K562 (cell line): ENCODE measurements around the gene CYTH1. TPM values are rescaled to one million over a fixed set of nuclear protein-coding genes. Genes with fewer than 3 reads are reported as not detected.

Source experiments
- ATAC-seq: fragments of 200-7000 bp; cut with Tn5 transposase; 3 replicates; pipeline ENCODE4 v1.9.1; 2020; ENCODE audit warnings: moderate library complexity
- BruUV-seq: library from RNA; stranded (reverse); fragments of 400-500 nt; replicated peaks from 2 replicates; lab custom pipeline; 2021; lab: Mats Ljungman, UMichigan
- CTCF ChIA-PET: fragments of 300-600 bp; formaldehyde crosslinking; extraction: SDS; loops from one replicate; lab custom pipeline; 2021; ENCODE audit warnings: low intra/inter-chr PET ratio; lab: Yijun Ruan, JAX
- POLR2A ChIA-PET: fragments of 300-600, 350-650 bp; sonication (Branson Sonifier 250); formaldehyde crosslinking; extraction: SDS; loops from one replicate; lab custom pipeline; 2021; ENCODE audit warnings: antibody characterized with exemption, inconsistent platforms; lab: Yijun Ruan, JAX
- DNase-seq, 4 experiments: peaks; one replicate each; pipeline versions ENCODE4 v3.0.0 to v3.0.0-alpha.2; 2011 to 2018; ENCODE audit warnings: low spot score in 3 of 4, mixed read lengths in 3 of 4; ENCODE audit errors: extremely low read depth in 1 of 4
- FAIRE-seq: peaks from 2 replicates; lab custom pipeline; 2011; peaks lifted over from hg19 to GRCh38; lab: Jason Lieb, UNC
- H2AFZ ChIP-seq: 2 replicates; pipeline ENCODE4 v1.6.0; 2011; ENCODE audit warnings: low read depth, low read length, control low read depth, inconsistent platforms
- H3K27ac ChIP-seq: fragments of 200-600 bp; 3 replicates; pipeline ENCODE4 v1.8.0; 2011; ENCODE audit warnings: low read depth, mild to moderate bottlenecking, control low read depth, inconsistent platforms, low read length, moderate library complexity, mixed read lengths; ENCODE audit errors: extremely low read depth
- H3K27me3 ChIP-seq, 2 experiments: fragments of 300-600 bp in 1 of 2; 2 replicates in 1 of 2; 3 replicates in 1 of 2; pipeline versions ENCODE4 v1.6.0 to v1.8.0; 2011; ENCODE audit warnings: inconsistent platforms in 2 of 2, low read length in 2 of 2, mild to moderate bottlenecking in 1 of 2, mixed read lengths in 1 of 2, moderate library complexity in 1 of 2; ENCODE audit not compliant: control insufficient read depth in 2 of 2, insufficient read depth in 2 of 2
- H3K36me3 ChIP-seq: fragments of 300-600 bp; 3 replicates; pipeline ENCODE4 v1.8.0; 2011; ENCODE audit warnings: mild to moderate bottlenecking, low read length, inconsistent platforms; ENCODE audit not compliant: control insufficient read depth, insufficient read depth
- H3K4me1 ChIP-seq, 2 experiments: fragments of 200-600 bp in 1 of 2; replicated peaks in 1 of 2; 2 replicates in 1 of 2; 3 replicates in 1 of 2; pipeline versions ENCODE4 v1.5.1 to v1.8.0; 2011; ENCODE audit warnings: inconsistent platforms in 2 of 2, low read length in 2 of 2, mild to moderate bottlenecking in 1 of 2, mixed read lengths in 1 of 2, moderate library complexity in 1 of 2; ENCODE audit not compliant: control insufficient read depth in 2 of 2, insufficient read depth in 2 of 2
- H3K4me2 ChIP-seq: 2 replicates; pipeline ENCODE4 v1.6.1; 2011; ENCODE audit warnings: low read length, control low read depth, inconsistent platforms, mixed read lengths; ENCODE audit not compliant: insufficient read depth
- H3K4me3 ChIP-seq: fragments of 200-600 bp; sonication (generic), shearing (Covaris generic); 2 replicates; pipeline ENCODE4 v1.5.1; 2016; ENCODE audit warnings: control low read depth, inconsistent platforms
- H3K79me2 ChIP-seq: fragments of 200-600 bp; 3 replicates; pipeline ENCODE4 v1.8.0; 2011; ENCODE audit warnings: low read length, inconsistent platforms; ENCODE audit not compliant: control insufficient read depth, insufficient read depth
- H3K9ac ChIP-seq, 2 experiments: 2 replicates each; pipeline versions ENCODE4 v1.6.0 to v1.6.1; 2011; ENCODE audit warnings: low read depth in 2 of 2, low read length in 2 of 2, control low read depth in 1 of 2, inconsistent platforms in 1 of 2, mild to moderate bottlenecking in 1 of 2, mixed read lengths in 1 of 2; ENCODE audit not compliant: insufficient read depth in 1 of 2
- H3K9me1 ChIP-seq: one replicate; pipeline ENCODE4 v1.6.0; 2011; ENCODE audit warnings: inconsistent platforms, mild to moderate bottlenecking, low read length, moderate library complexity; ENCODE audit not compliant: control insufficient read depth, insufficient read depth
- H3K9me3 ChIP-seq: replicated peaks from 2 replicates; pipeline ENCODE4 v1.5.1; 2011; ENCODE audit warnings: low read depth, low read length, inconsistent platforms; ENCODE audit not compliant: control insufficient read depth, insufficient read depth
- H4K20me1 ChIP-seq: replicated peaks from 2 replicates; pipeline ENCODE4 v1.6.1; 2011; ENCODE audit warnings: low read length, inconsistent platforms, mixed read lengths; ENCODE audit not compliant: control insufficient read depth, insufficient read depth
- HNRNPLL ChIP-seq: fragments of 200-400 bp; formaldehyde crosslinking; IDR thresholded peaks from 2 replicates; pipeline ENCODE4 v1.6.1; 2017; ENCODE audit warnings: low read length, low read depth, mild to moderate bottlenecking; ENCODE audit not compliant: poor library complexity, severe bottlenecking
- PHF21A ChIP-seq: fragments of 450-650 bp; IDR thresholded peaks from 2 replicates; pipeline ENCODE4 v1.6.1; 2017; ENCODE audit warnings: low read depth, borderline replicate concordance
- PPARD ChIP-seq: fragments of 250-450 bp; sonication (Bioruptor Pico); IDR thresholded peaks from 2 replicates; pipeline ENCODE4 v1.8.0; 2022; ENCODE audit warnings: inconsistent platforms, mild to moderate bottlenecking, moderate library complexity
- RFX7 ChIP-seq: fragments of 250-450 bp; sonication (Bioruptor Pico); IDR thresholded peaks from 2 replicates; pipeline ENCODE4 v1.5.1; 2021; ENCODE audit warnings: mild to moderate bottlenecking
- SIX5 ChIP-seq, 2 experiments: IDR thresholded peaks; 2 replicates each; pipeline ENCODE4 v1.6.1; 2011; ENCODE audit warnings: low read length in 2 of 2, borderline replicate concordance in 1 of 2, low read depth in 1 of 2, mild to moderate bottlenecking in 1 of 2, moderate library complexity in 1 of 2; ENCODE audit not compliant: insufficient read depth in 1 of 2
- WGBS: fragments of 100-300 bp; shearing (Covaris generic); methylation state at CpG from one replicate; pipeline ENCODE4 v1.1.6; 2016; ENCODE audit warnings: low coverage, mixed read lengths; ENCODE audit not compliant: insufficient coverage; ENCODE audit errors: missing lambda C conversion rate; 5-methylcytosine and 5-hydroxymethylcytosine counted together
- in situ Hi-C: fragments of 300-500 bp; cut with MboI; formaldehyde crosslinking; loops from 4 replicates; pipeline ENCODE4 v1.15.0; 2018; ENCODE audit warnings: inconsistent platforms, mixed read lengths
- intact Hi-C: fragments of 100-400 bp; cut with micrococcal nuclease; formaldehyde crosslinking; loops from 2 replicates; pipeline ENCODE4 v1.14.2; 2022
- polyA plus RNA-seq, 8 experiments: library from polyadenylated mRNA; depleted of rRNA in 4 of 8; stranded (reverse) in 5 of 8; unstranded in 3 of 8; fragments of >200 nt; fragmentation: Nextera tagmentation in 2 of 8; fragmentation: Illumina TruSeq in 1 of 8; extraction: Ambion mirVana in 2 of 8; extraction: Trizol in 1 of 8; gene quantifications; 2 replicates each; pipeline versions ENCODE4 v1.2.1 to v1.2.3, GENCODE V29; 2011 to 2014; ENCODE audit warnings: inconsistent platforms in 1 of 8, missing spikeins in 1 of 8
- total RNA-seq, 7 experiments: library from RNA; depleted of rRNA in 6 of 7; stranded (reverse); fragments of >200 nt in 6 of 7; fragmentation: Illumina TruSeq in 2 of 7; extraction: Trizol in 2 of 7; gene quantifications; 2 replicates each; pipeline versions ENCODE4 v1.2.1 to v1.2.3, GENCODE V29; 2011 to 2021; ENCODE audit warnings: low replicate concordance in 1 of 7
- TF ChIP-seq, protein P1 (sequence below): fragments of 450-650 bp; IDR thresholded peaks from 2 replicates; pipeline ENCODE4 v1.6.1; 2016; ENCODE audit warnings: low read depth
- TF ChIP-seq, protein P2 (sequence below): IDR thresholded peaks from 2 replicates; pipeline ENCODE4 v1.6.1; 2016; ENCODE audit warnings: missing genetic modification characterization, missing compliant biosample characterization
- TF ChIP-seq, protein P3 (sequence below): sonication (generic); formaldehyde crosslinking; IDR thresholded peaks from 2 replicates; pipeline ENCODE4 v1.8.1; 2023; ENCODE audit warnings: mild to moderate bottlenecking, missing genetic modification reagents

Gene CYTH1
- total and polyA plus RNA-seq, 9 of the 15 experiments (the other 6 are each of a cell fraction or from before 2014, with no cell fraction given), result 0.52 to 27.7 (median 16.8) TPM

DNA sequence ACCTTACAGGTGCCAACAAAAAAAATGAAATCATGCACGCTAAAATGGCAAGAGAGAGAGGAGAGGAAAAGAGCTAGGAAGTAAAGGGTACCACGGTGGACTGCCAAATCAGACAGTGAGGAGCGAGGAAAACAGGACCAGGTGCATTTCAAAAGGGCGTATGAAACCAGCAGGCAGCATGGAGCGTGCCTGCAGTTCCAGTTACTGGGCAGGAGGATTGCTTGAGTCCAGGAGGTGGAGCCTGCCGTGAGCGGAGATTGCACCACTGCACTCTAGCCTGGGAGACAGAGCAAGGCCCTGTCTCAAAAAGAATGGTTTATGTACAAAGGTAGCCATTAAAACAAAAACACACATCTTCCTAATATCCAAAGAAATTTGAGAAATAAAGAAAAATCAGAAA is 42.2 kb upstream of the CYTH1 start:
- Histone ChIP-seq H3K36me3 (peaks cover 95% of the 10 kb centered on the region), H3K4me3 (no peak overlapping the region), H3K9ac (no peak overlapping the region), H3K4me2 (no peak overlapping the region), H4K20me1 (peaks cover 20% of the 10 kb centered on the region), H3K9me3 (no peaks in the 10 kb centered on the region), H3K4me1 (peaks cover 3% of the 10 kb centered on the region in 2 experiments; a peak in 4 of 5 replicates), H3K27ac (no peak overlapping the region), H3K27me3 (no peaks in the 10 kb centered on the region), H3K79me2 (peaks cover 7% of the 10 kb centered on the region; the same call in 1 of the 3 replicates), H2AFZ (no peak overlapping the region), H3K9me1 (no peaks in the 10 kb centered on the region)
- BruUV-seq, result no TSS peak
- ATAC-seq (no peak), DNase-seq (no peak), FAIRE-seq (no peak)
- WGBS, result 98% methylated on average over 7 of the region's 7 CpGs
- intact Hi-C loops (no loop called here), in situ Hi-C loops (no loop called here)
- ChIA-PET CTCF (no interaction called here), POLR2A (interaction anchor here (0.5 kb wide), 1 partner anchor 194 kb away, joined by 3 read pairs; no protein-coding TSS in a partner anchor)
- TF ChIP-seq, protein P1, sequence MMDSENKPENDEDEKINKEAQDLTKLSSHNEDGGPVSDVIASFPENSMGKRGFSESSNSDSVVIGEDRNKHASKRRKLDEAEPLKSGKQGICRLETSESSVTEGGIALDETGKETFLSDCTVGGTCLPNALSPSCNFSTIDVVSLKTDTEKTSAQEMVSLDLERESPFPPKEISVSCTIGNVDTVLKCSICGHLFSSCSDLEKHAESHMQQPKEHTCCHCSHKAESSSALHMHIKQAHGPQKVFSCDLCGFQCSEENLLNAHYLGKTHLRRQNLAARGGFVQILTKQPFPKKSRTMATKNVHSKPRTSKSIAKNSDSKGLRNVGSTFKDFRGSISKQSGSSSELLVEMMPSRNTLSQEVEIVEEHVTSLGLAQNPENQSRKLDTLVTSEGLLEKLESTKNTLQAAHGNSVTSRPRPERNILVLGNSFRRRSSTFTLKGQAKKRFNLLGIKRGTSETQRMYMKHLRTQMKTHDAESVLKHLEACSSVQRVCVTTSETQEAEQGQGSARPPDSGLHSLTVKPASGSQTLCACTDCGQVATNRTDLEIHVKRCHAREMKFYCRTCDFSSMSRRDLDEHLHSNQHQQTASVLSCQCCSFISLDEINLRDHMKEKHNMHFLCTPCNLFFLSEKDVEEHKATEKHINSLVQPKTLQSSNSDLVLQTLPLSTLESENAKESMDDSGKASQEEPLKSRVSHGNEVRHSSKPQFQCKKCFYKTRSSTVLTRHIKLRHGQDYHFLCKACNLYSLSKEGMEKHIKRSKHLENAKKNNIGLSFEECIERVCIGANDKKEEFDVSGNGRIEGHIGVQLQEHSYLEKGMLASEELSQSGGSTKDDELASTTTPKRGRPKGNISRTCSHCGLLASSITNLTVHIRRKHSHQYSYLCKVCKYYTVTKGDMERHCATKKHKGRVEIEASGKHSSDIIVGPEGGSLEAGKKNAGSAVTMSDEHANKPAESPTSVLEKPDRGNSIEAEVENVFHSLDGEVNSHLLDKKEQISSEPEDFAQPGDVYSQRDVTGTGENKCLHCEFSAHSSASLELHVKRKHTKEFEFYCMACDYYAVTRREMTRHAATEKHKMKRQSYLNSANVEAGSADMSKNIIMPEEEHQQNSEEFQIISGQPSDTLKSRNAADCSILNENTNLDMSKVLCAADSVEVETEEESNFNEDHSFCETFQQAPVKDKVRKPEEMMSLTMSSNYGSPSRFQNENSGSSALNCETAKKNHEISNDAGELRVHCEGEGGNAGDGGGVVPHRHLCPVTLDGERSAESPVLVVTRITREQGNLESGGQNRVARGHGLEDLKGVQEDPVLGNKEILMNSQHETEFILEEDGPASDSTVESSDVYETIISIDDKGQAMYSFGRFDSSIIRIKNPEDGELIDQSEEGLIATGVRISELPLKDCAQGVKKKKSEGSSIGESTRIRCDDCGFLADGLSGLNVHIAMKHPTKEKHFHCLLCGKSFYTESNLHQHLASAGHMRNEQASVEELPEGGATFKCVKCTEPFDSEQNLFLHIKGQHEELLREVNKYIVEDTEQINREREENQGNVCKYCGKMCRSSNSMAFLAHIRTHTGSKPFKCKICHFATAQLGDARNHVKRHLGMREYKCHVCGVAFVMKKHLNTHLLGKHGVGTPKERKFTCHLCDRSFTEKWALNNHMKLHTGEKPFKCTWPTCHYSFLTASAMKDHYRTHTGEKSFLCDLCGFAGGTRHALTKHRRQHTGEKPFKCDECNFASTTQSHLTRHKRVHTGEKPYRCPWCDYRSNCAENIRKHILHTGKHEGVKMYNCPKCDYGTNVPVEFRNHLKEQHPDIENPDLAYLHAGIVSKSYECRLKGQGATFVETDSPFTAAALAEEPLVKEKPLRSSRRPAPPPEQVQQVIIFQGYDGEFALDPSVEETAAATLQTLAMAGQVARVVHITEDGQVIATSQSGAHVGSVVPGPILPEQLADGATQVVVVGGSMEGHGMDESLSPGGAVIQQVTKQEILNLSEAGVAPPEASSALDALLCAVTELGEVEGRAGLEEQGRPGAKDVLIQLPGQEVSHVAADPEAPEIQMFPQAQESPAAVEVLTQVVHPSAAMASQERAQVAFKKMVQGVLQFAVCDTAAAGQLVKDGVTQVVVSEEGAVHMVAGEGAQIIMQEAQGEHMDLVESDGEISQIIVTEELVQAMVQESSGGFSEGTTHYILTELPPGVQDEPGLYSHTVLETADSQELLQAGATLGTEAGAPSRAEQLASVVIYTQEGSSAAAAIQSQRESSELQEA, result no peak
- TF ChIP-seq PHF21A (no peak), SIX5 (IDR thresholded peaks at IDR 0.05; ENCODE audit: borderline replicate concordance in 1 of 2, insufficient read depth in 1 of 2, low read depth in 1 of 2, low read length in 2 of 2) (no peak), HNRNPLL (no peak), RFX7 (CRISPR knock-in tag) (no peak), PPARD (CRISPR knock-in tag) (no peak)
- TF ChIP-seq, protein P2, sequence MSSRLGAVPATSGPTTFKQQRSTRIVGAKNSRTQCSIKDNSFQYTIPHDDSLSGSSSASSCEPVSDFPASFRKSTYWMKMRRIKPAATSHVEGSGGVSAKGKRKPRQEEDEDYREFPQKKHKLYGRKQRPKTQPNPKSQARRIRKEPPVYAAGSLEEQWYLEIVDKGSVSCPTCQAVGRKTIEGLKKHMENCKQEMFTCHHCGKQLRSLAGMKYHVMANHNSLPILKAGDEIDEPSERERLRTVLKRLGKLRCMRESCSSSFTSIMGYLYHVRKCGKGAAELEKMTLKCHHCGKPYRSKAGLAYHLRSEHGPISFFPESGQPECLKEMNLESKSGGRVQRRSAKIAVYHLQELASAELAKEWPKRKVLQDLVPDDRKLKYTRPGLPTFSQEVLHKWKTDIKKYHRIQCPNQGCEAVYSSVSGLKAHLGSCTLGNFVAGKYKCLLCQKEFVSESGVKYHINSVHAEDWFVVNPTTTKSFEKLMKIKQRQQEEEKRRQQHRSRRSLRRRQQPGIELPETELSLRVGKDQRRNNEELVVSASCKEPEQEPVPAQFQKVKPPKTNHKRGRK (tag), result no peak
- TF ChIP-seq, protein P3, sequence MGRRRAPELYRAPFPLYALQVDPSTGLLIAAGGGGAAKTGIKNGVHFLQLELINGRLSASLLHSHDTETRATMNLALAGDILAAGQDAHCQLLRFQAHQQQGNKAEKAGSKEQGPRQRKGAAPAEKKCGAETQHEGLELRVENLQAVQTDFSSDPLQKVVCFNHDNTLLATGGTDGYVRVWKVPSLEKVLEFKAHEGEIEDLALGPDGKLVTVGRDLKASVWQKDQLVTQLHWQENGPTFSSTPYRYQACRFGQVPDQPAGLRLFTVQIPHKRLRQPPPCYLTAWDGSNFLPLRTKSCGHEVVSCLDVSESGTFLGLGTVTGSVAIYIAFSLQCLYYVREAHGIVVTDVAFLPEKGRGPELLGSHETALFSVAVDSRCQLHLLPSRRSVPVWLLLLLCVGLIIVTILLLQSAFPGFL (CRISPR knock-in tag), result no peak
